ELF-1 (cell line): ENCODE results near the gene PAM16.
"Not testable (repeated sequence)": the region's sequence is repeated elsewhere in the genome, so short reads cannot be mapped to it uniquely, and the experiment has no call there.

ENCODE experiments used
- DNase-seq: peaks from one replicate; pipeline ENCODE4 v3.0.0-alpha.2; 2016; ENCODE audit warnings: low read depth, low spot score

The PAM16 gene

GRCh38 chr16:4353675-4354074 lies 2.6 kb upstream of the PAM16 start:
- no peak for DNase-seq

- no peak for DNase-seq
Observed at GRCh38 chr16:4352843-4353242, 1.7 kb upstream of the PAM16 start.

GRCh38 chr16:4351880-4352279 lies 759 bp upstream of the PAM16 start:
- DNase-seq: no peak

GRCh38 chr16:4350365-4350786 lies 745 bp downstream of the PAM16 start:
- no peak for DNase-seq

- no peak for DNase-seq
Observed at GRCh38 chr16:4349332-4349731, 1.8 kb downstream of the PAM16 start.

GRCh38 chr16:4347765-4348509 lies 3.2 kb downstream of the PAM16 start:
- no peak for DNase-seq

- no peak for DNase-seq
Observed at GRCh38 chr16:4347010-4347409, 4.1 kb downstream of the PAM16 start.

- DNase-seq: no peak
Observed at GRCh38 chr16:4345836-4346781, 5.0 kb downstream of the PAM16 start.

GRCh38 chr16:4344983-4345835 lies 5.9 kb downstream of the PAM16 start:
- DNase-seq: no peak

GRCh38 chr16:4344300-4344982 lies 6.7 kb downstream of the PAM16 start:
- not testable (repeated sequence) for DNase-seq

- no peak for DNase-seq
Observed at GRCh38 chr16:4342866-4343744, 8.0 kb downstream of the PAM16 start.

GRCh38 chr16:4341250-4341649 lies 9.9 kb downstream of the PAM16 start:
- no peak for DNase-seq

- no peak for DNase-seq
Observed at GRCh38 chr16:4340443-4340842, 10.7 kb downstream of the PAM16 start.

- no peak for DNase-seq
Observed at GRCh38 chr16:4339909-4340308, 11.2 kb downstream of the PAM16 start.

GRCh38 chr16:4339455-4339854 lies 11.7 kb downstream of the PAM16 start:
- no peak for DNase-seq

- DNase-seq: no peak
Observed at GRCh38 chr16:4338712-4339299, 12.3 kb downstream of the PAM16 start.

- DNase-seq: no peak
Observed at GRCh38 chr16:4338125-4338582, 13.0 kb downstream of the PAM16 start.

GRCh38 chr16:4337540-4338088 lies 13.5 kb downstream of the PAM16 start:
- no peak for DNase-seq
